Measurements from ENCODE around the gene NRXN3.

NRXN3 gene

GRCh38 chr14:79820866-79821535, 1650.8 kb downstream of the NRXN3 start:
- DNase-seq: no peak

- no peak for DNase-seq
These were observed 1651.9 kb downstream of the NRXN3 start for GRCh38 chr14:79822034-79822433.

GRCh38 chr14:79825046-79825521, 1654.9 kb downstream of the NRXN3 start:
- no peak for DNase-seq

GRCh38 chr14:79826362-79826761, 1656.2 kb downstream of the NRXN3 start:
- DNase-seq: no peak

GRCh38 chr14:79829405-79830166, 1659.4 kb downstream of the NRXN3 start:
- DNase-seq: no peak

- no peak for DNase-seq
These were observed 1661.2 kb downstream of the NRXN3 start for GRCh38 chr14:79831195-79831892.

GRCh38 chr14:79833781-79834180, 1663.6 kb downstream of the NRXN3 start:
- no peak for DNase-seq

GRCh38 chr14:79834868-79835267, 1664.7 kb downstream of the NRXN3 start:
- no peak for DNase-seq

GRCh38 chr14:79836577-79836976, 1666.4 kb downstream of the NRXN3 start:
- DNase-seq: no peak

- DNase-seq: no peak
These were observed 1667.5 kb downstream of the NRXN3 start for GRCh38 chr14:79837699-79838098.

- no peak for DNase-seq
These were observed 1669.9 kb downstream of the NRXN3 start for GRCh38 chr14:79840103-79840502.

- DNase-seq: no peak
These were observed 1670.7 kb downstream of the NRXN3 start for GRCh38 chr14:79840831-79841230.

GRCh38 chr14:79841433-79841832, 1671.3 kb downstream of the NRXN3 start:
- no peak for DNase-seq

- DNase-seq: no peak
These were observed 1672.1 kb downstream of the NRXN3 start for GRCh38 chr14:79842270-79842669.

GRCh38 chr14:79852950-79853744, 1683.0 kb downstream of the NRXN3 start:
- no peak for DNase-seq

GRCh38 chr14:79855789-79856188, 1685.6 kb downstream of the NRXN3 start:
- DNase-seq: no peak

- DNase-seq: no peak
These were observed 1686.2 kb downstream of the NRXN3 start for GRCh38 chr14:79856381-79856780.

- DNase-seq: no peak
These were observed 1690.9 kb downstream of the NRXN3 start for GRCh38 chr14:79861111-79861510.

GRCh38 chr14:79862045-79862444, 1691.9 kb downstream of the NRXN3 start:
- DNase-seq: no peak

- no peak for DNase-seq
These were observed 1701.0 kb downstream of the NRXN3 start for GRCh38 chr14:79871136-79871535.

GRCh38 chr14:79878229-79878628, 1708.1 kb downstream of the NRXN3 start:
- no peak for DNase-seq

GRCh38 chr14:79878785-79879184, 1708.6 kb downstream of the NRXN3 start:
- no peak for DNase-seq

GRCh38 chr14:79881299-79881698, 1711.1 kb downstream of the NRXN3 start:
- no peak for DNase-seq

Measured in stimulated activated CD4-positive, alpha-beta T cell treated with anti-CD3 and anti-CD28 coated beads, Interleukin-4, amount 100 ng/mL, for 24 hours (primary cell).